GM21381 (cell line): ENCODE measurements around the gene DICER1.

Experiments
- ATAC-seq: cut with Tn5 transposase; IDR thresholded peaks from one replicate; pipeline ENCODE4 v1.9.1; 2021; ENCODE audit warnings: mild to moderate bottlenecking, moderate library complexity; ENCODE audit not compliant: unreplicated experiment

Gene DICER1

GRCh38 chr14:95091581-95091980 is 65.7 kb downstream of the DICER1 start:
- no peak for ATAC-seq

DNA sequence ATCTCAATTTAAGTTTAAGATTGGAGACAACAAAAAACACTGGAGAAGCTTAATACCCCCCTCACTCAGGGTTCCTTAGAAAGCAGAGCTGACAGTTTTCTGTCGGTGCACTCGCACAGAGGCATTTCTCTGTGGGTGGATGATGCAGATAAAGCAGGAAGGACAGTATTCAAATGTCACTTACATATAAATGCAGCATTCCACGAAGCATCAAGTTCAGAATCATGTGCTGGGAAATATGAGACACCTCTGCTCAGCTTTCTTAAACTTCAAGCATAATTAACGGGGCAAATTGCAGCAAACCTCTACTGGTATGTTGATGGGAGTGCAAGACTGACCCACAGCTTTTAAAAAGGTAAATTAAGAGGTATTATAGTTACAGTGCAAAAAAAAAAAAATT is 68.7 kb downstream of the DICER1 start:
- no peak for ATAC-seq

DNA sequence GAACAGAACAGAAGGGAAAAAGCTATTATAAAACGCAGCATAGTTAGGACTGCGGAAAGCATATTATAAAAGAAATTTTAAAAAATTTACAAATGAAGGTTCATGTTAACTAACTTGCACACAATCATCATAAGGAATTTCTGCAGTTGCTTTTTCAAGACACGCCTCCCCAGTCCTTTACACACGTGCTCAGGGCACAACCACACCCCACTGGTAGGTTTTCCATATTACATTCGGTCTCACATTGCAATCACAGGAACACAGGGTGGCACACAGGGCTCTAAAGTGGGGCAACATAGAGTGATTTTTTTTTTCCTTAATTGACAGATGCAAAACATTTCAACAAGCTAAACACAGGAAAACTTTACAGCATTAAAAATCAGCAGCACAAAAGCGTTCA is 69.7 kb downstream of the DICER1 start:
- no peak for ATAC-seq

- no peak for ATAC-seq
These were observed 72.0 kb downstream of the DICER1 start for GRCh38 chr14:95085321-95085720.

GRCh38 chr14:95078867-95079266 is 78.5 kb downstream of the DICER1 start:
- no peak for ATAC-seq

- ATAC-seq, result no peak
These were observed 80.0 kb downstream of the DICER1 start for GRCh38 chr14:95077345-95077744.

GRCh38 chr14:95075789-95076188 is 81.5 kb downstream of the DICER1 start:
- no peak for ATAC-seq

- no peak for ATAC-seq
These were observed 83.4 kb downstream of the DICER1 start for GRCh38 chr14:95073947-95074346.

DNA sequence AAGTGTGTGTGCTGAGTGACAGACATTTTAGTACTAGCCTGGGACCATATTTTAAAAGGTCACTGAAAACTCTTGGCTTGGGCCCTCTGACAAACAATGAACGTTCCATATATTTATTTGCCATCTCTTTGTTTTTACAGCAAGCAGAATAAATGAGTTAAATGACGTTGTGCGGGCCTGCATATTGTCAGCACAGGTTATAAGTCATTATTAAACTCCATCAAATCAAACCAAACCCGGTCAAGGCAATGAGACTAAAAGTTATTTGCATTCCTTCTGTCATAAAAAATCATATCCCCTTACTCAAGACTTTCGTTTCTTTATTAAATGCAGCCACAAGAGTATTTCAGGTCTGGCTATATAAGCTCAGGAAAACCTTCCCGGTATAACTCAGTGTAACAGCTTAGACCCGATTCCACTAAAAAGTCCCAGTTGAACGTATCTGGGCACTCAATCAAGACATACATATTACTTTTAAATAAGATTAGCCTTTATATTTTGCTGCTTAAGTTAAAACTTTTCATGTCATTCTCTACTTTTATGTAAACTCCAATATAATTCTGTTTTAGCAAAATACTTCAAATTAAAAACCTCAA is 84.9 kb downstream of the DICER1 start:
- no peak for ATAC-seq

GRCh38 chr14:95071649-95072280 is 85.6 kb downstream of the DICER1 start:
- no peak for ATAC-seq

GRCh38 chr14:95070748-95071435 is 86.4 kb downstream of the DICER1 start:
- ATAC-seq, result no peak

DNA sequence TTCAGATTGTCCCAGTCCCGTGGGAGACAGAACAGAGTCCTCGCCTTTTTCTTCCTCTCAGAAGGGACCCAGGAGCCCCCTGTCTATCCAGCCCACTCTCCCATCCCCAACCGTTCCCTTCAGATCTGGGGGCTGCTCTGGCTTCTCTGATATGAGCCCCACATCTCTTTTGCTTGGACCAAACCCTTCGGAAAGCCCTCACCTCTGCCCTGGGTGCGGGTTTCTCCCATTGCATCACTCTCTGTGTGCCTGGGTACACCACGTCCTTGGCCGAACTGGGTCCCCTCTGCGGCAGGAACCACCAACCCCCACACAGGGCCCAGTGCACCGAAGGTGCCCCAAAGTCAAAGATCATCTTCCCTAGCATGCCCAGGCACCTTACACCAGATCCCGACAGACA is 87.8 kb downstream of the DICER1 start:
- ATAC-seq, result no peak

DNA sequence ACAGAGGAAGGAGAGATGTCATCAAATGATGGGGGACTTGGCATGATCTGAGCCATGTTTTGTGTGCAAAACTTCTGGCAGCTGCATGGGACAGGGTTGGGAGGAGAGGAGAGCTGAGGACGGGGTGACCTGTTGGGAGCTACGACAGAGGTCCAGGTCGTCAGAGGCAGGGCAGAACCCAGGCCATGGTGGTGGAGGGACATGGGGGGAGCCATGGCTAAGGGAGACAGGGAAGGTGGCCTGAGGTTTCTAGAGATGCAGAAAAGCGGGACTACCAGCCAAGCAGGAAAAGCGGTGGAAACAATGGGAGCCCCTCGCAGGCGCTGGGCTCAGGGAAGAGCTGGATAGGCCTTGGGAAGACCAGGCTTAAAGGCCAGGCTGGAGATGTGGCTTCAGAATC is 88.3 kb downstream of the DICER1 start:
- no peak for ATAC-seq

- no peak for ATAC-seq
These were observed 88.8 kb downstream of the DICER1 start for GRCh38 chr14:95068521-95068920.

GRCh38 chr14:95068080-95068479 is 89.2 kb downstream of the DICER1 start:
- no peak for ATAC-seq

GRCh38 chr14:95067526-95067925 is 89.8 kb downstream of the DICER1 start:
- no peak for ATAC-seq

DNA sequence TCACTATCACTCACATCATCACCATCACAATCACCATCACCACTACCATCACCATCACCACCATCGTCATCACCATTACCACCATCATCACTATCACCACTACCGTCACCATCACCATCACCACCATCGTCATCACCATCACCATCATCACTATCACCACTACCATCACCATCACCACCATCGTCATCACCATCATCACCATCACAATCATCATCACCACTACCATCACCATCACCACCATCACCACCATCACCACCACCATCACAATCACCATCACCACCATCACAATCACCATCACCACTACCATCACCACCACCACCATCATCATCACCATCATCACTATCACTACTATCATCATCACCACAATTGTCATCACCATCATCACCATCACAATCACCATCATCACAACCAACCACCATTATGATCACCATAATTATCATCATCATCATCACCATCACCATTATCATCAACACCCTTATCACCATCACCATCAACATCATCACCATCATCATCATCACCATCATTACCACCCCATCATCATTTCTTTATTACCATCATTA is 90.8 kb downstream of the DICER1 start:
- no peak for ATAC-seq

- no peak for ATAC-seq
These were observed 91.9 kb downstream of the DICER1 start for GRCh38 chr14:95065411-95065810.

- no peak for ATAC-seq
These were observed 92.6 kb downstream of the DICER1 start for GRCh38 chr14:95064734-95065133.

GRCh38 chr14:95064256-95064655 is 93.1 kb downstream of the DICER1 start:
- ATAC-seq, result no peak

DNA sequence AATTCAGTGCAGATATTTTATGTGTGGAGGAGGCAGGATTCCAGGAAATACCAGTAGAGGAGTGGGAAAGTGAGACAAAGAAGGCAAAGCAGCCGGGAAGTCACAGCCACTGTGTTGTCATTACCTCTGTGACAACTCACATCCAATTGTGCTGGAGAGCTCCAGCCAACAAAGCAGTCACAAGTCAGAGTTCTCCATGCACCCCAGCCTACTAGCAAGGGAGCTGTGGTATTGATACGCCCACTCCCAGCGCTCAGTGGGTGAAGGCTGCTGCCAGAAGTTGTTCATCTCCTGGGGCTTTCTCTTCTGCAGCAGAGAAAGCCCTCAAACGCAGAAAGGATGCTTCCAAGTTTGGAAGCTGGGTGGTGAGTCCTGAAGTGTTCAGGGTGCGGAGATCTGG is 93.9 kb downstream of the DICER1 start:
- no peak for ATAC-seq

- ATAC-seq, result no peak
These were observed 94.4 kb downstream of the DICER1 start for GRCh38 chr14:95062946-95063345.
